Chondrocyte (in vitro differentiated cells): Measurements from ENCODE around the gene PPM1M. TPM values are rescaled to one million over a fixed set of nuclear protein-coding genes. Genes with fewer than 3 reads are reported as not detected.

Source experiments
- DNase-seq: peaks from one replicate; pipeline ENCODE4 v3.0.0; 2021; ENCODE audit warnings: mixed read lengths, low spot score
- H3K27ac Mint-ChIP-seq: one replicate; pipeline ENCODE4 v1.8.0; 2021; ENCODE audit warnings: mild to moderate bottlenecking, moderate library complexity, mixed read lengths; ENCODE audit not compliant: unreplicated experiment
- H3K27me3 Mint-ChIP-seq: 2 replicates; pipeline ENCODE4 v1.8.0; 2021; ENCODE audit warnings: low read depth, mixed read lengths
- H3K36me3 Mint-ChIP-seq: 2 replicates; pipeline ENCODE4 v1.8.0; 2021; ENCODE audit warnings: low read depth, mixed read lengths
- H3K4me1 Mint-ChIP-seq: 2 replicates; pipeline ENCODE4 v1.8.0; 2021; ENCODE audit warnings: low read depth, mild to moderate bottlenecking, mixed read lengths
- H3K4me3 Mint-ChIP-seq: one replicate; pipeline ENCODE4 v1.8.0; 2021; ENCODE audit warnings: mild to moderate bottlenecking, moderate library complexity, mixed read lengths; ENCODE audit not compliant: unreplicated experiment
- H3K9me3 Mint-ChIP-seq: 2 replicates; pipeline ENCODE4 v1.8.0; 2021; ENCODE audit warnings: low read depth, mixed read lengths
- total RNA-seq: library from RNA; stranded (reverse); gene quantifications from 3 replicates; pipeline ENCODE4 v1.2.1, GENCODE V29; 2021
- TF ChIP-seq, protein P1 (sequence below): fragments of 200-600 bp; sonication (generic); IDR thresholded peaks from 2 replicates; pipeline ENCODE4 v1.5.0; 2021; ENCODE audit warnings: antibody characterized with exemption, mild to moderate bottlenecking, moderate library complexity

PPM1M gene
- total RNA-seq, 1 donor from 2014 or later, result 20.1 TPM

DNA sequence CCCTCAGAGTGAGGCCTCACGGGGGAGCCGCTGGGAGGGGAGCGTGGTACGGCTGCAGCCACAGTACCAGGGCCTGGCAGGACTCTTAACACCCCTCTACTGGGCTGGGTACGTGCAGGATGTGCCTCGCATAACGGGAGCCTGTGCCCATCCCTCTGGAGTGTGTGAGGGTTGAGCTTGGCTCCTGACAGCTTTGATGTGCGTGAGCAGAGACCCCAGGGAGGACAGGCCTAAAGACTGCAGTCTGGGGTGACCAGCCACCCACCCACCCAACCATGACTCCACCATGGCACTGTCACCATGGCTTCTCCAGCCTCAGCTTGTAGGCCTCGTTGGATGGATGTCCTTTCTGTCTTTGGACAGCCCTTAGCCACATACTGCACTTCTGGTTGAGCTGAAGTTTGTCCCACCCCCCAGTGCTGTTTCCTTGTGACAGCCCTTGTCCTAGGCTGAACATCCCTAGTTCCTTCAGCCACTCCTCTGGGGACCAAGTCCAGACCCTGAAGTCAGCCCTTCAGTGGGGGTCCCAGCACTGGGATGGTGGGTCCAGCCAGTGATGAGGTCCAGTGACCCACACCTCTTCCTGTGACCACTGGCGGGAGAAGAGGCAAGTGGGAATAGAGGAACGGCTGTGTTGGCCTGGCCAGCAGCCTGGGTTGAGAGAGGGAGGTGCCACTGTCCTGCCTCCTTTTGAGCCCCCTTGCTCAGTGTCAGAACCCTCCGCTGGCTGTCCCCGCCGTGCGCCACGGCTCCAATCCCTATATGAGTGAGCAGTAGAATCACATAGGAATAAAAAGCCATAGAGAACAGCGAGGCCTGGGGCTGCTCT, 48.1 kb downstream of the PPM1M start:
- DNase-seq, result peak; percentile 76
- Mint-ChIP-seq H3K36me3 (peaks cover 4% of the 10 kb centered on the region), H3K4me3 (no peak overlapping the region), H3K4me1 (peaks cover 8% of the 10 kb centered on the region), H3K9me3 (no peaks in the 10 kb centered on the region), H3K27me3 (no peaks in the 10 kb centered on the region), H3K27ac (no peak overlapping the region)
- TF ChIP-seq, protein P1, sequence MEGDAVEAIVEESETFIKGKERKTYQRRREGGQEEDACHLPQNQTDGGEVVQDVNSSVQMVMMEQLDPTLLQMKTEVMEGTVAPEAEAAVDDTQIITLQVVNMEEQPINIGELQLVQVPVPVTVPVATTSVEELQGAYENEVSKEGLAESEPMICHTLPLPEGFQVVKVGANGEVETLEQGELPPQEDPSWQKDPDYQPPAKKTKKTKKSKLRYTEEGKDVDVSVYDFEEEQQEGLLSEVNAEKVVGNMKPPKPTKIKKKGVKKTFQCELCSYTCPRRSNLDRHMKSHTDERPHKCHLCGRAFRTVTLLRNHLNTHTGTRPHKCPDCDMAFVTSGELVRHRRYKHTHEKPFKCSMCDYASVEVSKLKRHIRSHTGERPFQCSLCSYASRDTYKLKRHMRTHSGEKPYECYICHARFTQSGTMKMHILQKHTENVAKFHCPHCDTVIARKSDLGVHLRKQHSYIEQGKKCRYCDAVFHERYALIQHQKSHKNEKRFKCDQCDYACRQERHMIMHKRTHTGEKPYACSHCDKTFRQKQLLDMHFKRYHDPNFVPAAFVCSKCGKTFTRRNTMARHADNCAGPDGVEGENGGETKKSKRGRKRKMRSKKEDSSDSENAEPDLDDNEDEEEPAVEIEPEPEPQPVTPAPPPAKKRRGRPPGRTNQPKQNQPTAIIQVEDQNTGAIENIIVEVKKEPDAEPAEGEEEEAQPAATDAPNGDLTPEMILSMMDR, result no peak

DNA sequence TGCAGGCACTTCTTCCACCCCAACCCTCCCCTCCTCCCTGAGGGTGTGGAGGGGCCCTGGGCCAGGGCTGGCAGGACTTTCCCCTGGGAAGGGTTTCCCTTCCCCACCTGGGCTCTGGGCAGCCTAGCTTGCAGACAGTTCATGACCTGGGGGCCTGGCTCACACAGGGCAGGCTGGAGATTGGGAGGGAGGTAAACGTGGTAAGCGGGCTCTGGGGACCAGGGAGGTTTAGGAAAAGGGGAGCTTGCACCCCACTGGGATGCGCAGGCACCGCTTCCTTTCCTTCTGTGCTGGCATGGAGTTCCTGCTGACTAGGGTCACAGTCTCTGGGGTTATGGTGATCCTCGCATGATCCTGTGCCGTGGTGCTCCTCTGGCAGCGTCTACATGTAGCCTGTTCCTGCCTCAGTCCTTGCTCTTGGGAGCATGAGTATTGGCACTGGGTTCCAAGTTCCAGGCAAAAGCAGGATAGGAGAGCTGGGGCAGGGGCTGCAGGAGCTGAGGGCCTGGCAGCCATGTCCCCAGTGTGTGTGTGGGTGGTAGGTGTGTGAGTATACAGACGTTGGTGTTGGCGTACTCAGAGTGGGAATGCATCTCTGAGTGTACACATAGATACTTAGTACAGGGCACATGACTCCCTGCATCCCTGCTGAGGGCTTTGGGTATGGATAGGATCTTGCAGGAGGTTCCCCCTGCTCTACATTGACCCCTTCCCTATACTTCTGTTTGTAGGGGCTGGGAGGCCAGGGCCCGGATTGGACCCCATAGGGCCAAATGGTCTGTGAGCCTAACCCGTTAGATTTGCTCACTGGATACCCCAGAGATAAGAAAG, 49.0 kb downstream of the PPM1M start:
- peak; percentile 61 for DNase-seq
- H3K4me3 Mint-ChIP-seq, result no peak overlapping the region
- H3K36me3 Mint-ChIP-seq, result peaks cover 4% of the 10 kb centered on the region
- no peak overlapping the region for H3K27ac Mint-ChIP-seq
- no peaks in the 10 kb centered on the region for H3K9me3 Mint-ChIP-seq
- H3K27me3 Mint-ChIP-seq, result no peaks in the 10 kb centered on the region
- H3K4me1 Mint-ChIP-seq, result peaks cover 11% of the 10 kb centered on the region
- TF ChIP-seq, protein P1, result no peak

DNA sequence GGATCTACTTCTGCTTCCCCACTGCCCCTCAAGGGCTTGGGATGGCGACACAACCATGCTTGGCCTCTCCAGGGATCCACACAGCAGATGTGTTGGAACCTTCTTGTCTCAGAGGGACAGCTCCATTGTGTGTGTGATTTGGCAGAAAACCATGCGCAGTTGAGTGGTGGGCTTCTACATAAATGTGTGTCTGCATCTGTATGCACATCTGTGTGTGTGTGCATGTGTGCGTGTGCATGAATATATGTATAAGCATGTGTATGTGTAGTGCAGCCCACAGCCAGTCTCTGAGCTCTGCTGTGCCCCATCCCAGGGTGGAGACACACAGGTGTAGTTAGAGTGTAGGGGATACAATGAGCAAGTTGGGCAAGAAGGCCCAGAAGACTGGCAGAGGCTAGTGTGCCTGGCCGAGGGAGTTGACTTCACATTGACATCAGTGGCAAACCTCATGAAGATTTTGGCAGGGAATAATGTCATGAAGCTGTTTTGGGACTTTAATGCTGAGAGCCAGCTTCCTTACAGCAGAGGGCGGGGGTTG, 50.2 kb downstream of the PPM1M start:
- Mint-ChIP-seq H3K4me3 (no peak overlapping the region), H3K27me3 (no peaks in the 10 kb centered on the region), H3K27ac (no peak overlapping the region), H3K36me3 (peaks cover 4% of the 10 kb centered on the region), H3K9me3 (no peaks in the 10 kb centered on the region), H3K4me1 (peaks cover 23% of the 10 kb centered on the region)
- DNase-seq, result peak; percentile 43
- TF ChIP-seq, protein P1, result no peak

DNA sequence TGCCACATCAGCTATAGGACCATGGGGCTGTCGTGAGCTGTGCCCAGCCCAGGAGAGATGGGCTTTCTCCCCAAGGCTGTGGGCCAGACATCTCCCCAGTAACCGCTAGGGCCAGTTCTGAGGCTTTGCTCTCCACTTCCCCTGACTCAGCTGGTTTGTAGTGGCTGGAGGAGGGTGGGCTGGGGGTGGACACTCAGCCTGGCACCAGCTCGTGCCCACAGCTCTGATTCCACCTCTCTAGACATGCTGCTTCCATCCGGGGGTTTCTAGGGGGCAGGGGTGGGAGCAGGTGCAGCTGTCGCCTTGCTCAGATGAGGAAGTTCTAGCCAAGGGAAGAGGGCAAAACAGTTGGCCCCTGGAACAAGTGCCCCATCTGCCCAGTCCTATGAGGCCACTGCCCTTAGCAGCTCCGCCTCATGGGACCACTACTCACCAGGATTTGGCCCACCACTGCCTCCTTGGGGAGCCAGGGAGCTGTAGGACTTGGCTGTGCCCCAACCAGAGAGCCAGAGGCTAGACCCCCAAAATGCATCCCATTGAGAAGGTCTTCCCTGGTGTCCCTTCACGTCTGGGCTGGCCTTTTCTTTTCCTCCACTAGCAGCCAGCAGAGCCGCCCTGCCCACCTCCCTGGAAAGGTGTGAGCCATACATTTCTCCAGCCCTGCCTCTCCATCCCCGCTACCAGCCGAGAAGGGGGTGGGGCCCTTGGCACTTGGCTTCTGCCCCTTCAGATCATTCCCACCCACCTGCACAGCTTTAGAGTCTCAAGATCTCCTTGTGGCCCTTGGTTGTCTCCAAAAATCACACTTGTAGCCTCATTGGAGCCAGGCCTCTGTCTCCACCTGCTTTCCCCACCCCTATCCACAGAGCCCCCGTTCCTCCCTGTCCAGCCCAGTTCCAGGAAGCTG, 51.9 kb downstream of the PPM1M start:
- H3K27ac Mint-ChIP-seq, result no peak overlapping the region
- TF ChIP-seq, protein P1, result no peak

More for the DNA sequence above, 51.9 kb downstream of the PPM1M start:
- Mint-ChIP-seq H3K9me3 (no peaks in the 10 kb centered on the region), H3K27me3 (no peaks in the 10 kb centered on the region), H3K4me3 (no peak overlapping the region), H3K4me1 (peaks cover 26% of the 10 kb centered on the region), H3K36me3 (no peaks in the 10 kb centered on the region)
- DNase-seq, result no peak
